NCI-H146 (cell line): ENCODE measurements around the gene CRACR2B.
A peak's percentile ranks its signal among the peaks of the same experiment; 100 is the strongest.

Experiments
- DNase-seq: peaks from one replicate; lab custom pipeline; 2025; lab: John Stamatoyannopoulos, UW

The CRACR2B gene

DNA sequence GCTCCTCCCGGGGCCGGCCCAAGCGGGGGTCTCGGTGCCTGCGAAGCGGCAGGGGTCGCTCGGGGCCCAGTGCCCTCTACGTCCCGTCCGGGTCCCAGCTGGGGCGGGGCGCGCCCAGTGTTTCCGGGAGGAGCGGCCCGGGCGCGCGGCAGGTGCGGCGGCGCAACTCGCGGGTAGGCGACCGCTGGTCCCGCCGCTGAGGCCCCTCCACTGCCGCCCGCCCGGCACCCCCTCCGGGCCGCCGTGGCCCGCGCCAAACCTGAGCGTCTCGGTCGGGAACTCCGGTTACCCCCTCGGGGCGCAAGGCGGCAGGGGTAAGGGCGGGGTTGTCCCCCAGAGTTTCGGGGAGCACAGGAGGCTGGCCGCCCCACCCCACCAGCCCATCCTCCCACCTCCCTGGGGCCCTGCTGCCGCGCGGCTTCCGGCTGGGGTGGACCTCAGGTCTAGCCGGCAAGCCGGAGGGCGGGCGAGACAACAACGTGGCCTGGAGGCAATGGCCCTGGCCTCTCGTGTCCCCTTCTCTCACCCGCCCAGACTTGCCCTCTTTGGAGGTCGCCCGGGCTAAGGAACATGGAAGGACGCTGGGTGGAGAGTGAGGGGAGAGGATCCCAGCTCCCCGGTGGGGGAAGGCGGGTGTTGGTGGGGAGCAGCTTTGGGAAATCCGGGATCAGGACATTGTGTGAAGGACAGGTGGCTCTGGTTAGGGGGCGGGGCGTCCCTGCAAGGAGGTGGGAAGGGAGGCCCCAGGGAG lies 398 bp upstream of the CRACR2B start:
- DNase-seq, result peak; percentile 60

DNA sequence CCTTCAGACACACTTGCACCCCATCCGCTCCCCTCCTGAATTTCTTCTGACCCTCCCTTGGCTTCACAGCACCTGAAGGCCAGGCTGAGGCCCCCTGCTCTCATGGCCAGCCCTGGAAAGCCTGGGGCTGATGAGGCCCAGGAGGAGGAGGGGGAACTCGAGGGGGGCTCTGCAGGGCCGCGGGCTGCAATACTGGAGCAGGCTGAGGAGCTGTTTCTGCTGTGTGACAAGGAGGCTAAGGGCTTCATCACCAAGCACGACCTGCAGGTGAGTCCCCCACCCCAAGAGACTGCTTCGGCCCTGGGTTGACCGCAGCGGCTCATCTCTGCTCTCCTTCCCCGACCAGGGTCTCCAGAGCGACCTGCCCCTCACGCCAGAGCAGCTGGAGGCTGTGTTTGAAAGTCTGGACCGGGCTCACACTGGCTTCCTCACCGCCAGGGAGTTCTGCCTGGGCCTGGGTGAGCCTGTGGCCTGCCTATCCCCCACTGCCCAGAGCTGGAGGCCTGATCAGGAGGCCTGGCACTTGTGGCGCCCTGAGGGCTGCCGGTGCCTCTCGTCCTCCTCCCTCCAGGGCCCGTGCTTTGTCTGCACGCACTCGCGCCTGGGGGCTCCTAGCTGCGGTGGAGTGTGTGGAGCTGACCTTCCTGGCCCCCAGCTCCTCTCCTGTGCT lies 922 bp downstream of the CRACR2B start:
- DNase-seq, result no peak

DNA sequence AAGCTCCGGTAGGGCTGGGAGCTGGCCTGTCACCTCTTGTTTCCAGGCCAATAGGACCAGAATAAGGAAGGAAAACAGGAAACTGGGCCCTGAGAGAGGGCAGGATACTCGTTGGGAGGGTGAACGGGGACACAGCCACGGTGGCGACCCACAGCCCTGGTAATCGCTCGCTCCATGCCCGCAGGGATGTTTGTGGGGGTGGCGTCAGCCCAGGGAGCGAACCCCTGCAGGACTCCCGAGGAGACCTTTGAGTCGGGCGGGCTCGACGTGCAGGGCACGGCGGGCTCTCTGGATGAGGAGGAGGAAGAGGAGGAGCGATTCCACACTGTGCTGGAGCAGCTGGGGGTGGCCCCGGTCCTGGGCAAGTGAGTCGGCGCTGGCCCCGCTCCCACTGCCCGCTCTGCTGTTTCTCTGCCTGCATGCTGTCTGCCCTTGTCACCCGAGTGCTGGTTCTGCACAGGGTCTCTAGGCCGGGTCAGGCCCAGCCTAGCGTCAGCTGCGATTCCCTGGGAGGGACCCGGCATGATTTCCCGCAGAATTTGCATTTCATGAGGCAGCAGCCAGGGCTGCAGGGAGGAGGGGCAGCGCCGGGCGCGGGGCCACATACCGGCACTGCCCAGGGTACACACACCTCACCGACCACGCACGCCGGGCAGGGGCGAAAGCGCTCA lies 1.6 kb downstream of the CRACR2B start:
- DNase-seq, result no peak

DNA sequence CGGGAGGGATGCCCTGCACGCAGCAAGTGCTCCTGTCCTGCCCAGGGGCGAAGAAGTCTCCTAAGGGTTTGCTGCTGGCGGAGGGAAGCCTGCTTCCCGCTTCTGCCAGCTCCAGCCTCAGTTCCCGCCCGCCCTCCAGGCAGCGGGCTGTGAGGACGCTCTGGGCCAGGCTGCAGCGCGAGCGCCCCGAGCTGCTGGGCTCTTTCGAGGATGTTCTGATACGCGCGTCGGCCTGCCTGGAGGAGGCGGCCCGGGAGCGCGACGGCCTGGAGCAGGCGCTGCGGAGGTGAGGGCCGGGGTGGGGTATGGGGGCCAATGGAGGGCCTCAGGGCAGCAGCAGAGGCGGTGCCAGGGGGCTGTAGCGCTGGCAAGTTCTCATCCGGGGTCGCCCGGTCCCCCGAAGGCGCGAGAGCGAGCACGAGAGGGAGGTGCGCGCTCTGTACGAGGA lies 2.2 kb downstream of the CRACR2B start:
- DNase-seq, result peak; percentile 48

DNA sequence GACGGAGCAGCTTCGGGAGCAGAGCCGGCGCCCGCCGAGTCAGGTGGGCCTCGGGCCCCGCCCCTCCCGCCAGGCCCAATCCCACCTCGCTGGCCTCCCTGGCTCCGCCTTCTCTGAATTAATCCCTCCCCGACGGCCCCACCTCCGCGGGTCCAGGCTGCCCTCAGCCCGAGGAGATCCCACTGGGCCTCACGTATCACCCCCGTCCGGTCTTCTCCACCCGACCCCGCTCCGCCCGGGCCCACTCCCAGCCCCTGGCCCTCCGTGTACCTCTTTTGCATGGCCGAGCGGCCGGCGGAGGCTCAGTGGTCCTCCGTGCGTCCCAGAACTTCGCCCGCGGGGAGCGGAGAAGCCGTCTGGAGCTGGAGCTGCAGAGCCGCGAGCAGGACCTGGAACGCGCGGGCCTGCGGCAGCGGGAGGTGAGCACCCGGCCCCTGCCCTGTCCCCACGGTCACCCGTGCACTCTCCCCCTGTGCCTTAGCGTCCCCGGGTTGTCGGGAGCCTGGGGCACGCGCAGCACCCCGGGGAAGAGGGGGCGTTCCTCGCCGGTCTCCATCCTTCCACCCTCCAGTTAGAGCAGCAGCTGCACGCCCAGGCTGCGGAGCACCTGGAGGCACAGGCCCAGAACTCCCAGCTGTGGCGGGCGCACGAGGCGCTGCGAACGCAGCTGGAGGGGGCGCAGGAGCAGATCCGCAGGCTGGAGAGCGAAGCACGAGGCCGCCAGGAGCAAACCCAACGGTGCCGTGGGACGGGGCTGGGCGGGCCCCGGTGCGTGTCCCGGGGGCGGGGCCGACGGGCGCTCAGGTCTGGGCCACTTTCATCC lies 2.8 kb downstream of the CRACR2B start:
- DNase-seq, result peak; percentile 86

DNA sequence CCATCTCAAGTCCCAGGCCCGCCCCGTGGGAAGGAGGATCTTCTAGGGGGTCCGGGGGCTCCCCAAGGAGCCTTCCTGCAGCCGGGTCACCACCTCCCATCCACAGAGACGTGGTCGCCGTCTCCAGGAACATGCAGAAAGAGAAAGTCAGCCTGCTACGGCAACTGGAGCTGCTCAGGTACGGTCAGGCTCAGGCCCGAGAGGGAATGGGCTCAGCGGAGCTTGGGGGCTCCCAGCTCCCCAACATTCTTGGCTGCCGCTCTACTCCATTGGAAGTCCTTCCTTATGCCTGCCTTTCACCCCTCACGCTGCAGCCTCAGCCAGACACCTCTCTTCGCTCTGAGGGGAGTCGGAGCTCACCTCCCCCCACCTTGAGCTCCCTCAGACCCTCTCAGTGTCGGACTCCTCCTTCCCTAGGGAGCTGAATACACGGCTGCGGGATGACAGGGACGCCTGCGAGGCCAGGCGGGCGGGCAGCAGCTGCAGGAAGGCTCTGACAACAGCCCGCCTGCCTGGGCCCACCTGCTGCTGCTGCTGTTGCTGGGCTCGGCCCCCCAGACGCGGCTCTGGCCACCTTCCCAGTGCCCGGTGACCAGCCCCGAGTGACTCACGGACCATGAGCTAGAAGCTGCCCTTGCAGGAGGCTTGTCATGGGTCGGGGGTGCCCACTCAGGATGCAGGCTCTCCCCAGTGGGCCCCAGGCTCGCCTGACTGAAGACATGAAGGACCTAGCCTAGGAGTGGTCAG lies 3.6 kb downstream of the CRACR2B start:
- DNase-seq, result peak; percentile 46

DNA sequence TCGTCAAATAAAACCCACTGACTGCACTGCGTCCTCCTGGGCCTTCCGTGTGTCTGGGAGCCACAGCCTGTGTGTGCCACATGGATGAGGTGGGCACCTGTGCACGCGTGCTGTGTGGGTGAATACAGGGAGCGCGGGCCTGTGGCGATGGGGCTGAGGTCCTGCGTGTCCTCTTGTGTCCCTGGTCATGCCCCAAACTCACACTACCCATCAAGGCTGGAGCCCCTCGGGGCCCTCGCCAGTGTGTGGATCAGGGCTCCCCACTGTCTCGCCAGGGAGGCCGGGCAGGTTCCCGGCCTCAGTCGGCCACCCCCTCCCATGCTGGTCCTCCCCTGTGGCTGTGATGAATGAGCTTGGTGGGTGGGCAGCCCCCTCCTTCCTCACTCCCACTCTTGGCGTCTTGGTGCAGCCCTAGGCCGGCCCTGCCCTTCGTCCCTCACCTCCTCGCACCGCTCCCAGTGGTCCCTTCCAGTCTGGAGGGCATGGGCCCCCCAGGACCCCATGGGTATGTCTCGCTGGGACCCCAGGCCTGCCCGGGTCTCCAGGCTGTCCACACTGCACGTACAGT lies 4.3 kb downstream of the CRACR2B start:
- no peak for DNase-seq

DNA sequence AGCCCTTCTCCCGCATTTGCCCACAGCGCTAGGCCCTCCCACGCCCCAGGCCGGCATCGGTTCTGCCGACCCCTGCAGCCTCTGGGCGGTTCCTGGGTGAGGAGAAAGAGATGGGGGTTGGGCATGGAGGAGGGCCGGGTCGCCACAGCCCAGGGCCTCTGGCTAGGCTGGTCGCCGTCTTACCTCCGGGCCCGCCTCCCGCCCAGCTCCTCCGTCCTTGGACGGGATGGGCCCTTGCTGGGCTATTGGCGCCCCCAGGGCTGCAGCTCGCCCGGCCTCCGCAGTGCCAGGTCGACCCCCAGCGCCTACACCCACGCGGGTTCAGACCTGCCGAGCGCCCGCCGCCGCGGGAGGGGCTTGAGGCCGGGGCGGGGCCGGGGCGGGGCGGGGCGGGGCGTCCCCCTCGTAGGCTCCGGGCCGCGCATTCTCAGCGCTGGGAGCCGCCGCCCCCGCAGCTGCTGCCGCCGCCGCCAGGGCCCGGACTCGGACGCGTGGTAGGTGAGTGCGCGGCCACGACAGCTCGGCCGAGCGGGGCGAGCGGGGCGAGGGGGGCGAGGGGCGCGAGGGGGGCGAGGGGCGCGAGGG lies 4.9 kb downstream of the CRACR2B start, which contains the start of gene CD151:
CD151 (plus strand) TSS at position 424 of the 585 bp plus-strand sequence. CDS start 3,118 bp downstream, outside the sequence.
- peak; percentile 58 for DNase-seq

DNA sequence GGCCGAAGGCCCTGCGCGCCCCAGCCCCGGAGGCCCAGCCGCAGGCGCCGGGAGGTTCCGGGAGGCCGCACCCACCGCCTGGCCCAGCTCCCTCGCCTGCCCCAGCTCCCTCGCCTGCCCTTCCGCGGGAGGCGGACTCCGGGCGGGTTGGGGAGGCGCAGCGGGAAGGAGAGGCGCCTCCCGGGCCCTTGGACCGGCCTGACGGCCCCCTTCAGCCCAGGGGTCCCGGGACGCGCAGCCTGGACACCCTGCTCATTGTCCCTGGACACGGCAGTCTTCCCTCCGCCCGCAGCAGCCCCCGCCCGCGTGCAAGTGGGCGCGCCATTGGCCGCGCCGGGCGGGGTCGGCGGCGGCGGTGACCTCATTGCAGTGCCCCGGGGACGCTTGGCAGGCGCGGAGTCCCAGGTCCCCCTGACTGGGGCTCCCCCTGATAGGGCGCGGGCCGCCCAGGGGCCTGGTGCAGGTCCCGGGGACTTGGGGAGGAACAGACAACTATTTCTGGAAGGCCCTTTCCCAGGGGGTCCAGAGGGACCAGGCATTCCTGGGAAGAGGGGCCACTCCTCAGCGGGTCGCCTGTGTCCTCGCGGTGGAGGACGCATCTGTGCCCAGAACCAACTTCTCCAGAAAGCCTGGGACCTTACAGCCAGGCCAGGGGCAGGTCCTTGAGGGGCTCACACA lies 5.5 kb downstream of the CRACR2B start:
- DNase-seq, result peak; percentile 40

DNA sequence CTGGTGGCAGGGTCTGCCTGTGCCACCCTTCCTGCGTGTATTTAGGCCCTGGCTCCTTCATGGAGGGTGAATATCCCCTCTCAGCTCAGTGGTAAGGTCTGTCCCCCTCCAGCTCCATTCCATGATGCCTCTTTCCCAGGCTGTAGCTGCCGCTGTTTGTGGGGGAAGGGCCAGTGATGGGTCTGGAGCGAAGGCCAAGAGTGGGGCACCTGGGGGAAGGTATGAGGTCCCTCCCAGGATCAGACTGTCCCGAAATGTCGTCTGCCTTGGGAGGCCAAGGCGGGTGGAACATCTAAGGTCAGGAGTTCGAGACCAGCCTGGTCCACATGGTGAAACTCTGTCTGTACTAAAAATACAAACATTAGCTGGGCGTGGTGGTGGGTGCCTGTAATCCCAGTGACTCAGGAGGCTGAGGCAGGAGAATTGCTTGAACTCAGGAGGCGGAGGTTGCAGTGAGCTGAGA lies 6.2 kb downstream of the CRACR2B start:
- no peak for DNase-seq

DNA sequence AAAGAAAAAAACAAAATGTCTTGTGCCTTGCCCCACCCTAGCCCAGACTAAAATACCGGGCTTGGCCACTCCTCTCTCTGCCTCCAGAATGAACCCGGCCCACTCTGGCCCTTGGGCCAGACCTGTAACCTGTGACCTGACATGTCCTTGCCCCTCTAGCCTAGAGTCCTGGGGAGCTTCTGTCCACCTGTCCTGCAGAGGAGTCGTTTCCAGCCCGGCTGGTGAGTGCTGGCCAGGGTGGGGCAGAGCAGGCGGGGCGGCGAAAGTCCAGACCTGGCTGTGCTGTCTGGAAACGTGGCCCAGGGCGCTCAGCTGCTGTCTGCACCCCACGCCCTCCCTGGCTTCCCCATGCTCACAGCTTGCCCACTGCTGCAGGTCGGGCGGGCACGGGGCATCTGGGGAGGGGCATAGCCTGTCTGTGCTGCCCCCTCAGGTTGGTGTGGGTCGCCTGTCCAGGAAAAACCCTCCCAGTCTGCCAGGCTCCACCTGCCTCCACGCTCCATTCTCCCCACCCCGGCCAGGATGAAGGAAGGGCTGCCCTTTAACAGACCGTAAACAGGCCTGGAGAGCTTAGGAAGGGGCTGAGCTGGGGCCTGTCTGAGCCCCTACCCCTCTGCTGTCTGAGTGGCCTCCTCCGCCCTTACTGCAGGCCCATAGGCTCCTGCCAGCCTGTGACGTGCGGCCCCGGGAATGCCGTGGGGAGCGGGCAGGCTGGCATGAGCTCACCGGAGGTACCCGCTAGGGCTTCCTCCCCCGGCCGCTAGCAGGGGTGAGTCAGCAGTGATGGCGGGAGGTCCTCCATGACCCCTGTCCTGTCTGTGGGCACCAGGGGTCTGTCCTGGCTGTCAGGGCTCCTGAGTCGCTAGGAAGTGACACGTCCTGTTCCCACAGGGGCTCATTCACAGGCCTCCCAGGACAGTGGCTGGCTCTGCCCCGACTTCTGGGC lies 6.9 kb downstream of the CRACR2B start:
- DNase-seq, result no peak

DNA sequence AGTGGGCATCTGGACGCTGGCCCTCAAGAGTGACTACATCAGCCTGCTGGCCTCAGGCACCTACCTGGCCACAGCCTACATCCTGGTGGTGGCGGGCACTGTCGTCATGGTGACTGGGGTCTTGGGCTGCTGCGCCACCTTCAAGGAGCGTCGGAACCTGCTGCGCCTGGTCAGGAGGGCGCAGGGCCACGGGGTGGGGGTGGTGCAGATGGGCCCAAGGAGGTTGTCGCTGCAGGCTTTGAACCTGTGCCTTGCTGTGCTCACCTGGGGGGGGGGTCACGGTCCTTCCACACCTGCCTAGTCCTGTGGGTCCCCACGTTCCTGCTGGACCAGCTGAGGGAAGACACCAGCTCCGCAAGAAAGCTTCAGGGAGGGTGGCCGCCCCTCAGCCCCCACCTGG lies 8.6 kb downstream of the CRACR2B start:
- DNase-seq, result no peak

DNA sequence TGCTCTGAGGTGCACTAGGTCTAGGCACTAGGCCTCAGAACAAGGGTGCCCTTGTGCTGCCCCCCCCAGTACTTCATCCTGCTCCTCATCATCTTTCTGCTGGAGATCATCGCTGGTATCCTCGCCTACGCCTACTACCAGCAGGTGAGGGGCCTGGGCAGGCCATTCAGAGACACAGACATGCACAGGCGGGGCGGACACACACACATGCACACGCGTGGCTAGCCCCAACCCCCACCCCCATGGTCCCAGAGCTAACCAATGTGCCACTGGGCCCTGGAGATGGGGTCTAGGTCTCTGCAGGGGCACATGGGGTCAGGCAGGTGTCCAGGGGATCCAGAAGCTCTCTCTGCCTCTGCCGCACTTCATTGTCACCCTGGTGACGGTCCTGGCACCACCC lies 9.0 kb downstream of the CRACR2B start:
- no peak for DNase-seq

DNA sequence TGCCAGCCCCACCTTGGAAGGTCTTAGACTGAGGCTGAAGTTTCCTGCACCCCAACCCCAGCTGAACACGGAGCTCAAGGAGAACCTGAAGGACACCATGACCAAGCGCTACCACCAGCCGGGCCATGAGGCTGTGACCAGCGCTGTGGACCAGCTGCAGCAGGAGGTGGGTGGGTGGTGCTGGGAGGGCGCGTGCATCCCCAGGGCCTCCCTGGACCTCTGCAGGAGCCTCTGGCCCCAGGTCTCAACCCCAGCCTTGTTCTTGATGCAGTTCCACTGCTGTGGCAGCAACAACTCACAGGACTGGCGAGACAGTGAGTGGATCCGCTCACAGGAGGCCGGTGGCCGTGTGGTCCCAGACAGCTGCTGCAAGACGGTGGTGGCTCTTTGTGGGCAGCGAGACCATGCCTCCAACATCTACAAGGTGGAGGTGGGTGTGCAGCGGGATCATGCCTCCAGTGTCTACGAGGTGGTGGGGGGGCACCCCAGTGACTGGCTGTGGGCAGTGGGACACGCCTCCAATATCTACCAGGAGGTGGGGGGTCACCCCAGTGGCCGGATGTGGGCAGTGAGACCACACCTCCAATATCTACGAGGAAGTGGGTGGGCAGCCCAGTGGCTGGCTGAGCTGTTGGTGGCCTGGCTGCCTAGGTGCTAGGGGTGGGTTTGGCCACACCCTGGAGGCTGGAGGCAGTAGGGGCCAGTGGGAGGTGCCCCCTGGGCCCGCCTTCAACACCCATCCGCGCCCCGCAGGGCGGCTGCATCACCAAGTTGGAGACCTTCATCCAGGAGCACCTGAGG lies 9.7 kb downstream of the CRACR2B start:
- DNase-seq, result no peak

DNA sequence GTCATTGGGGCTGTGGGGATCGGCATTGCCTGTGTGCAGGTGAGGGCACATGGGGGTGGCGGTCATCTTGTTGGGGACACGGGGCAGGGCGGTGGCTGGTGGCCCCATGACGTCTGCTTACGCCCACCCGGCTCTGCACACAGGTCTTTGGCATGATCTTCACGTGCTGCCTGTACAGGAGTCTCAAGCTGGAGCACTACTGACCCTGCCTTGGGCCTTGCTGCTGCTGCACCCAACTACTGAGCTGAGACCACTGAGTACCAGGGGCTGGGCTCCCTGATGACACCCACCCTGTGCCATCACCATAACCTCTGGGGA lies 10.2 kb downstream of the CRACR2B start:
- DNase-seq, result no peak

DNA sequence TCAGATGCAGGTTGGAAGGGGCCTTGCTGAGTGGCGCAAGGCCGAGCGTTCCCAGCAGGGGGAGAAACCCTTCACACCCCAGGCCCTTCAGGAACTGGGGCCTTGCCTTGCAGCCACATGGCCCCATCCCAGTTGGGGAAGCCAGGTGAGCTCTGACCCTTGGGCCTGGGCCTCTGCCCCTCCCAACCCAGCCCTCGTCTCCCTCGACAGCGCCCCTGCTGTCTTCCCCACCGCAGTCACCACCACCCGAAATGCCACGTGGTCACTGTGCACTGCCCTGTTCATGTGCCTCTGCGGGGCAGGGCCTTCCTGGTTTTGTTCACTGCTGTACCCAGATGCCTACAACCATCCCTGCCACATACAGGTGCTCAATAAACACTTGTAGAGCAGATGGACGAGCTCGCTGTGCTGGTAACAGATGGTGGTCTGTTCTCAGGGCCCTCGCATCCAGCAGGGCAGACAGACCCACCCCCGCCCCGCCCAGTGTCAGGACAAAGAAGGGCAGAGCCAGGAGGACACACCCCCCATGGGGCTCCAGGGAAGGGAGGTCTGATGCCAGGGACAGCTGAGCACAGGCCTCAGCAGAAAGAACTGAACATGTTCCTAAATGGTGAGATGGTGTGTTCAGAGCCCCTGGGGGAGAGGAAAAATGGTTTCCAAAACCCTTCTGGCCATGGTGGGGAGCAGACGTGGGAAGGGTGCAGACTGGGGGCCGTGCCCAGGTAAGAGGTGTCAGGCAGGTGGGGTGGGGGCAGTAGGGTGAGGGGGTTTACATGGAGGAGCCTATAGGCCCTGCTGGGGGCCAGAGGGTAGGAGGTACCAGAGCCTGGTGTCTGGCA lies 10.9 kb downstream of the CRACR2B start:
- DNase-seq, result no peak

DNA sequence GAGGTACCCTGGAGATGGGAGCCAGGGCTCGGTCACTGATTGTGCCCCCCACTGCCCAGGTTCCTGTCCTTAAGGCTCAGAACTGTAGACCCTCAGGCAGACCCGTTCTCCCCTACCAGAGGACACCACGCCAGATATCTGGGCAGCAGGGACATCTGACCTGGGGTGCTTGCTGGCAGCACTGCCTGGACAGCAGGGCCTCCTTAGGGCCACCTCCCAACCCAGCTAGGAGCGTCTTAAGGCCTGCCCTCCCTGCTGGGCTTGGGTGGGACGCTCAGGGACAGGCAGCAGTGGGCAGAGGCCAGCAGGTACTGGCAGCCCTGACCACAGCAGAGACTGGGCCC lies 11.5 kb downstream of the CRACR2B start:
- DNase-seq, result no peak
